Loucy (cell line): ENCODE results near the gene SMTN.

Experiments
- CTCF ChIP-seq: fragments of 200-600 bp; sonication (generic); conservative IDR thresholded peaks from 2 replicates; pipeline ENCODE4 v1.5.1; 2014; ENCODE audit warnings: mild to moderate bottlenecking, antibody characterized with exemption, low read length
- EZH2phosphoT487 ChIP-seq: fragments of 200-600 bp; IDR thresholded peaks from 2 replicates; pipeline ENCODE4 v1.6.1; 2018; ENCODE audit warnings: antibody characterized with exemption, mild to moderate bottlenecking, moderate library complexity, borderline replicate concordance

GRCh38 chr22:31144223-31144622 is 63.1 kb downstream of the SMTN start:
- TF ChIP-seq CTCF (no peak), EZH2phosphoT487 (no peak)
